Coronary artery (tissue), 2 donors: Measurements from ENCODE around the gene TPI1.

Experiments used
- DNase-seq: peaks from one replicate; pipeline ENCODE4 v3.0.0-alpha.2; 2017; ENCODE audit warnings: low spot score
- H3K27ac ChIP-seq, 2 donors: fragments of 200-600 bp; sonication (generic); one replicate each; pipeline ENCODE4 v1.5.1; 2016 to 2019
- H3K4me3 ChIP-seq: fragments of 200-600 bp; sonication (generic); 2 replicates; pipeline ENCODE4 v1.5.1; 2016; ENCODE audit warnings: mild to moderate bottlenecking, moderate library complexity
- TF ChIP-seq, protein P1 (sequence below): fragments of 200-600 bp; sonication (generic); IDR thresholded peaks from one replicate; pipeline ENCODE4 v1.5.1; 2019; ENCODE audit warnings: antibody characterized with exemption

TPI1 gene

DNA sequence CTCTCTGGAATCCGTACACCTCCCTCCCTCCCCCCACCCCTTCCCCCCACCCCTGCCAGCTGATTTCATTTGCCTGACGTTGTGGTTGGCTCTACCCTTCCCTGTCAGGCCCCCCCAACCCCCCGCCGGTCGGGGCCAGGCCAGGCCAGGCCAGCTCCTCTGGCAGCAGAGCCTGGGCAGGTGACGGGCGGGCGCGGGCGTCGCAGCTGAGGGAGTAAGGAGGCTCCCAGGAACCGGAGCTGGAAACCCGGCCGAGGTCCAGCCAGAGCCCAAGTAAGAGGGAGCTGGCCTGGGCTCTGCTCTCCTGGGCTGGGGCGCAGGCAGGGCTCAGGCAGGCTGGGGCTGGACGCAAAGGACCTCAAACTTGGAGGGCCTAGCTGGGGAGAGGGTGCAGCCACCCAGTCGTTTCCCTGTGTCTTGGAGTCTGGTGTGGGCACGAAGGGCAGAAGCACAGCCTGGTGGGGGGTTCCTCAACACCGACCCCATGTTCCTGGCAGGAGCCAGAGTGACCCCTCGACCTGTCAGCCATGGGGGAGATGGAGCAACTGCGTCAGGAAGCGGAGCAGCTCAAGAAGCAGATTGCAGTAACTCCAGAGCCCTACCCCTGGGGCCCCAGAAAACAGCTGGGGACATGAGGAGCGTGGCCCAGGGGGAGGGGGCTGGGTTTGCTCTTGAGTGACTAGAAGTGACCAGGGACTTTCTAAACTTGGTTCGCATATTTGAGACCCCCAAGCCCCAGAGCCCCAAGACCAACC is 26.4 kb upstream of the TPI1 start, which contains the start of gene GNB3:
GNB3 (plus strand) TSS at position 165 of the 755 bp plus-strand sequence; CDS start at position 528, 363 bp downstream.
- DNase-seq: no peak
- TF ChIP-seq, protein P1, sequence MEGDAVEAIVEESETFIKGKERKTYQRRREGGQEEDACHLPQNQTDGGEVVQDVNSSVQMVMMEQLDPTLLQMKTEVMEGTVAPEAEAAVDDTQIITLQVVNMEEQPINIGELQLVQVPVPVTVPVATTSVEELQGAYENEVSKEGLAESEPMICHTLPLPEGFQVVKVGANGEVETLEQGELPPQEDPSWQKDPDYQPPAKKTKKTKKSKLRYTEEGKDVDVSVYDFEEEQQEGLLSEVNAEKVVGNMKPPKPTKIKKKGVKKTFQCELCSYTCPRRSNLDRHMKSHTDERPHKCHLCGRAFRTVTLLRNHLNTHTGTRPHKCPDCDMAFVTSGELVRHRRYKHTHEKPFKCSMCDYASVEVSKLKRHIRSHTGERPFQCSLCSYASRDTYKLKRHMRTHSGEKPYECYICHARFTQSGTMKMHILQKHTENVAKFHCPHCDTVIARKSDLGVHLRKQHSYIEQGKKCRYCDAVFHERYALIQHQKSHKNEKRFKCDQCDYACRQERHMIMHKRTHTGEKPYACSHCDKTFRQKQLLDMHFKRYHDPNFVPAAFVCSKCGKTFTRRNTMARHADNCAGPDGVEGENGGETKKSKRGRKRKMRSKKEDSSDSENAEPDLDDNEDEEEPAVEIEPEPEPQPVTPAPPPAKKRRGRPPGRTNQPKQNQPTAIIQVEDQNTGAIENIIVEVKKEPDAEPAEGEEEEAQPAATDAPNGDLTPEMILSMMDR: no peak
- no peak within 1 kb of the TSS for H3K4me3 ChIP-seq
- H3K27ac ChIP-seq: no peak within 1 kb of the TSS

- TF ChIP-seq, protein P1: no peak
- no peak for DNase-seq
- H3K27ac ChIP-seq: no peak overlapping the region
These were observed 25.3 kb upstream of the TPI1 start for GRCh38 chr12:6842075-6842474.

GRCh38 chr12:6843118-6843902 is 24.0 kb upstream of the TPI1 start:
- no peak overlapping the region for H3K4me3 ChIP-seq
- no peak overlapping the region for H3K27ac ChIP-seq
- DNase-seq: no peak
- TF ChIP-seq, protein P1: no peak

More at GRCh38 chr12:6842075-6842474, 25.3 kb upstream of the TPI1 start:
- H3K4me3 ChIP-seq: no peak overlapping the region

GRCh38 chr12:6845395-6845794 is 21.9 kb upstream of the TPI1 start:
- TF ChIP-seq, protein P1: no peak
- H3K4me3 ChIP-seq: no peak overlapping the region
- DNase-seq: no peak
- no peak overlapping the region for H3K27ac ChIP-seq

- Histone ChIP-seq H3K4me3 (no peak overlapping the region), H3K27ac (no peak overlapping the region)
- TF ChIP-seq, protein P1: no peak
- no peak for DNase-seq
These were observed 20.9 kb upstream of the TPI1 start for GRCh38 chr12:6846316-6846869.

- DNase-seq: no peak
These were observed 19.7 kb upstream of the TPI1 start for GRCh38 chr12:6847676-6848075.

More at GRCh38 chr12:6847676-6848075, 19.7 kb upstream of the TPI1 start:
- TF ChIP-seq, protein P1: no peak
- no peak overlapping the region for H3K4me3 ChIP-seq
- no peak overlapping the region for H3K27ac ChIP-seq
